Erythroblast (primary cell): ENCODE results near the gene INPP4A.

Experiments
- GATA1 ChIP-seq: IDR thresholded peaks from 2 replicates; pipeline ENCODE4 v1.6.1; 2011; ENCODE audit warnings: low read depth, mild to moderate bottlenecking, control low read depth, low read length, moderate library complexity
- POLR2A ChIP-seq: IDR thresholded peaks from 2 replicates; pipeline ENCODE4 v1.6.1; 2011; ENCODE audit warnings: mild to moderate bottlenecking, low read length

- TF ChIP-seq POLR2A (no peak), GATA1 (no peak)
Measured at GRCh38 chr2:98489486-98489885, 44.8 kb downstream of the INPP4A start.
